ENCODE measurements around the gene DHRS11.

DNA sequence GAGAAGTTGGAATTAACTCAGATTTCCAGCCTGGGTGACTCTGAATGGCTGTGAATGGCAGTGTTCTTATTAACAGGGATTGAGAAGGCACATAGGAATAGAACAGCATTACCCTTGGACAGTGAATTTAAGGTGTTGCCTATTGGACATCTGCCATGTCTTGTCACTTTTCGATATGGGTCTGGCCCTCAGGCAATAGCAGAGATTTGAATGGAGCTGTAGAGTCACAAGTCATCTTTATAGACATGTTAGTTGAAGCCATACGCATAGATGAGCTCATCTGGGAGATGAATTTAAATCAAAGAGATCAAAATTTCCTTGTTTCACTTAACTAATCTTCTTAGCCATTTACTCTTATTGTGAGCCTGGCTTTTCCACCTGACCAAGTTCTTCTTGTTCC is 14.9 kb upstream of the DHRS11 start:
- TF ChIP-seq, protein P1, sequence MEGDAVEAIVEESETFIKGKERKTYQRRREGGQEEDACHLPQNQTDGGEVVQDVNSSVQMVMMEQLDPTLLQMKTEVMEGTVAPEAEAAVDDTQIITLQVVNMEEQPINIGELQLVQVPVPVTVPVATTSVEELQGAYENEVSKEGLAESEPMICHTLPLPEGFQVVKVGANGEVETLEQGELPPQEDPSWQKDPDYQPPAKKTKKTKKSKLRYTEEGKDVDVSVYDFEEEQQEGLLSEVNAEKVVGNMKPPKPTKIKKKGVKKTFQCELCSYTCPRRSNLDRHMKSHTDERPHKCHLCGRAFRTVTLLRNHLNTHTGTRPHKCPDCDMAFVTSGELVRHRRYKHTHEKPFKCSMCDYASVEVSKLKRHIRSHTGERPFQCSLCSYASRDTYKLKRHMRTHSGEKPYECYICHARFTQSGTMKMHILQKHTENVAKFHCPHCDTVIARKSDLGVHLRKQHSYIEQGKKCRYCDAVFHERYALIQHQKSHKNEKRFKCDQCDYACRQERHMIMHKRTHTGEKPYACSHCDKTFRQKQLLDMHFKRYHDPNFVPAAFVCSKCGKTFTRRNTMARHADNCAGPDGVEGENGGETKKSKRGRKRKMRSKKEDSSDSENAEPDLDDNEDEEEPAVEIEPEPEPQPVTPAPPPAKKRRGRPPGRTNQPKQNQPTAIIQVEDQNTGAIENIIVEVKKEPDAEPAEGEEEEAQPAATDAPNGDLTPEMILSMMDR (conservative IDR thresholded peaks at IDR 0.05; ENCODE audit: low read length) = no peak
- no peak for TF ChIP-seq EZH2phosphoT487 (IDR thresholded peaks at IDR 0.05; ENCODE audit: borderline replicate concordance, low read depth, low read length)
